ENCODE data around the gene CPA5.

GRCh38 chr7:130341882-130342281 is 2.7 kb upstream of the CPA5 start:
- TF ChIP-seq POLR2A (IDR thresholded peaks at IDR 0.05) = no peak
- TF ChIP-seq, protein P1, sequence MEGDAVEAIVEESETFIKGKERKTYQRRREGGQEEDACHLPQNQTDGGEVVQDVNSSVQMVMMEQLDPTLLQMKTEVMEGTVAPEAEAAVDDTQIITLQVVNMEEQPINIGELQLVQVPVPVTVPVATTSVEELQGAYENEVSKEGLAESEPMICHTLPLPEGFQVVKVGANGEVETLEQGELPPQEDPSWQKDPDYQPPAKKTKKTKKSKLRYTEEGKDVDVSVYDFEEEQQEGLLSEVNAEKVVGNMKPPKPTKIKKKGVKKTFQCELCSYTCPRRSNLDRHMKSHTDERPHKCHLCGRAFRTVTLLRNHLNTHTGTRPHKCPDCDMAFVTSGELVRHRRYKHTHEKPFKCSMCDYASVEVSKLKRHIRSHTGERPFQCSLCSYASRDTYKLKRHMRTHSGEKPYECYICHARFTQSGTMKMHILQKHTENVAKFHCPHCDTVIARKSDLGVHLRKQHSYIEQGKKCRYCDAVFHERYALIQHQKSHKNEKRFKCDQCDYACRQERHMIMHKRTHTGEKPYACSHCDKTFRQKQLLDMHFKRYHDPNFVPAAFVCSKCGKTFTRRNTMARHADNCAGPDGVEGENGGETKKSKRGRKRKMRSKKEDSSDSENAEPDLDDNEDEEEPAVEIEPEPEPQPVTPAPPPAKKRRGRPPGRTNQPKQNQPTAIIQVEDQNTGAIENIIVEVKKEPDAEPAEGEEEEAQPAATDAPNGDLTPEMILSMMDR (IDR thresholded peaks at IDR 0.05) = no peak

Data from body of pancreas (tissue), 4 donors.